PC-9 (cell line): ENCODE measurements around the gene TLR2. TPM values are rescaled to one million over a fixed set of nuclear protein-coding genes. Genes with fewer than 3 reads are reported as not detected.

Source experiments
- BruUV-seq: library from RNA; stranded (reverse); fragments of 400-500 nt; replicated peaks from 2 replicates; lab custom pipeline; 2021; lab: Mats Ljungman, UMichigan
- CTCF ChIA-PET: fragments of 300-600 bp; sonication (Branson Sonifier 250); formaldehyde crosslinking; loops from one replicate; lab custom pipeline; 2022; ENCODE audit warnings: antibody characterized with exemption; lab: Charles Lee
- POLR2A ChIA-PET: fragments of 300-600 bp; sonication (Branson Sonifier 250); formaldehyde crosslinking; loops from one replicate; lab custom pipeline; 2022; ENCODE audit warnings: antibody characterized with exemption; ENCODE audit not compliant: unreplicated experiment; lab: Charles Lee
- DNase-seq, 2 experiments: peaks; one replicate each; pipeline versions ENCODE4 v3.0.0 to v3.0.0-alpha.2; 2015 to 2022; ENCODE audit warnings: mixed read lengths in 1 of 2
- H2AFZ ChIP-seq: fragments of 200-600 bp; sonication (generic); 2 replicates; pipeline ENCODE4 v1.8.1; 2017; ENCODE audit warnings: antibody characterized with exemption
- H3F3A ChIP-seq: fragments of 200-600 bp; sonication (generic); 2 replicates; pipeline ENCODE4 v1.8.1; 2017; ENCODE audit warnings: antibody characterized with exemption, mild to moderate bottlenecking, low read depth; ENCODE audit not compliant: insufficient read depth
- H3K27ac ChIP-seq: fragments of 200-600 bp; sonication (generic); 2 replicates; pipeline ENCODE4 v1.6.1; 2016; ENCODE audit warnings: mixed run types
- H3K27me3 ChIP-seq: fragments of 200-600 bp; sonication (generic); 2 replicates; pipeline ENCODE4 v1.6.1; 2016; ENCODE audit warnings: low read depth, mixed run types; ENCODE audit not compliant: insufficient read depth
- H3K36me3 ChIP-seq: fragments of 200-600 bp; sonication (generic); 2 replicates; pipeline ENCODE4 v1.6.1; 2016; ENCODE audit warnings: low read depth, mixed run types
- H3K4me1 ChIP-seq: fragments of 200-600 bp; sonication (generic); replicated peaks from 2 replicates; pipeline ENCODE4 v1.6.1; 2016; ENCODE audit warnings: mixed run types; ENCODE audit not compliant: insufficient read depth
- H3K4me2 ChIP-seq: fragments of 200-600 bp; sonication (generic); 2 replicates; pipeline ENCODE4 v1.6.1; 2017; ENCODE audit warnings: mixed run types
- H3K4me3 ChIP-seq: fragments of 200-600 bp; sonication (generic); 2 replicates; pipeline ENCODE4 v1.6.1; 2016; ENCODE audit warnings: mixed run types
- H3K79me2 ChIP-seq: fragments of 200-600 bp; sonication (generic); 2 replicates; pipeline ENCODE4 v1.6.1; 2017; ENCODE audit warnings: low read depth, mixed run types
- H3K9me2 ChIP-seq: fragments of 200-600 bp; sonication (generic); 2 replicates; pipeline ENCODE4 v1.8.1; 2017; ENCODE audit warnings: mild to moderate bottlenecking; ENCODE audit not compliant: insufficient read depth
- H3K9me3 ChIP-seq: fragments of 200-600 bp; sonication (generic); 2 replicates; pipeline ENCODE4 v1.8.1; 2016; ENCODE audit warnings: low read depth; ENCODE audit not compliant: insufficient read depth
- H4K20me1 ChIP-seq: fragments of 200-600 bp; sonication (generic); 2 replicates; pipeline ENCODE4 v1.8.1; 2017; ENCODE audit not compliant: insufficient read depth
- CTCF ChIP-seq: fragments of 200-600 bp; sonication (generic); conservative IDR thresholded peaks from 2 replicates; pipeline ENCODE4 v1.6.1; 2017; ENCODE audit warnings: mixed run types, antibody characterized with exemption, mild to moderate bottlenecking, moderate library complexity
- EZH2 ChIP-seq: fragments of 200-600 bp; sonication (generic); IDR thresholded peaks from 2 replicates; pipeline ENCODE4 v1.8.0; 2017; ENCODE audit warnings: antibody characterized with exemption, low read depth
- intact Hi-C: fragments of 100-400 bp; cut with micrococcal nuclease; formaldehyde crosslinking; loops from one replicate; pipeline ENCODE4 v1.10.0; 2022; ENCODE audit not compliant: unreplicated experiment
- total RNA-seq: library from RNA; stranded (reverse); gene quantifications from 2 replicates; pipeline ENCODE4 v1.2.3, GENCODE V29; 2021

The TLR2 gene
- total RNA-seq, 1 experiment from 2014 or later: 1.1 TPM

- intact Hi-C loops: no loop called here
- no peak for TF ChIP-seq EZH2
- no peak for TF ChIP-seq CTCF
- Histone ChIP-seq H3K4me3 (no peak overlapping the region), H3K27me3 (no peaks in the 10 kb centered on the region), H3K27ac (no peak overlapping the region), H3K9me3 (no peaks in the 10 kb centered on the region), H2AFZ (no peak overlapping the region), H3F3A (no peaks in the 10 kb centered on the region), H3K79me2 (no peaks in the 10 kb centered on the region), H4K20me1 (no peaks in the 10 kb centered on the region), H3K4me1 (no peaks in the 10 kb centered on the region), H3K9me2 (no peaks in the 10 kb centered on the region), H3K36me3 (no peaks in the 10 kb centered on the region), H3K4me2 (no peak overlapping the region)
- ChIA-PET POLR2A (no interaction called here), CTCF (no interaction called here)
- no peak for DNase-seq
- no TSS peak for BruUV-seq
Observed at GRCh38 chr4:153638999-153639398, 45.1 kb upstream of the TLR2 start.

GRCh38 chr4:153639833-153640802, 44.0 kb upstream of the TLR2 start:
- no TSS peak for BruUV-seq
- ChIA-PET POLR2A (no interaction called here), CTCF (no interaction called here)
- TF ChIP-seq EZH2 (no peak), CTCF (no peak)
- no peak for DNase-seq
- intact Hi-C loops: loop anchor here (5.0 to 10.0 kb wide), 3 partner anchors 295 to 795 kb away; partner anchors contain the start of gene MND1
- Histone ChIP-seq H3K9me3 (no peaks in the 10 kb centered on the region), H3K9me2 (no peaks in the 10 kb centered on the region), H3K27me3 (no peaks in the 10 kb centered on the region), H3K4me3 (no peak overlapping the region), H2AFZ (no peak overlapping the region), H3K4me1 (no peaks in the 10 kb centered on the region), H3F3A (no peaks in the 10 kb centered on the region), H3K27ac (no peak overlapping the region), H4K20me1 (no peaks in the 10 kb centered on the region), H3K79me2 (no peaks in the 10 kb centered on the region), H3K4me2 (no peak overlapping the region), H3K36me3 (no peaks in the 10 kb centered on the region)

- H3K79me2 ChIP-seq: no peaks in the 10 kb centered on the region
- no peak overlapping the region for H2AFZ ChIP-seq
- intact Hi-C loops: loop anchor here (5.0 to 10.0 kb wide), 3 partner anchors 297 to 797 kb away; partner anchors contain the start of gene MND1
- no peak overlapping the region for H3K4me3 ChIP-seq
- H3K36me3 ChIP-seq: no peaks in the 10 kb centered on the region
- ChIA-PET POLR2A (no interaction called here), CTCF (no interaction called here)
- no peaks in the 10 kb centered on the region for H3K4me1 ChIP-seq
- TF ChIP-seq EZH2 (no peak), CTCF (no peak)
- no peaks in the 10 kb centered on the region for H3F3A ChIP-seq
- no peaks in the 10 kb centered on the region for H3K9me3 ChIP-seq
- no peaks in the 10 kb centered on the region for H3K27me3 ChIP-seq
- H3K27ac ChIP-seq: no peak overlapping the region
- no TSS peak for BruUV-seq
- no peaks in the 10 kb centered on the region for H4K20me1 ChIP-seq
- no peaks in the 10 kb centered on the region for H3K9me2 ChIP-seq
- no peak overlapping the region for H3K4me2 ChIP-seq
- no peak for DNase-seq
Observed at GRCh38 chr4:153641532-153641931, 42.5 kb upstream of the TLR2 start.
